AG04450 (cell line): ENCODE data around the gene HIP1. TPM values are rescaled to one million over a fixed set of nuclear protein-coding genes. Genes with fewer than 3 reads are reported as not detected.
"Not testable (repeated sequence)": the region's sequence is repeated elsewhere in the genome, so short reads cannot be mapped to it uniquely, and the experiment has no call there.

Experiments used
- CTCF ChIA-PET: fragments of 300-600, 350-600 bp; formaldehyde crosslinking; extraction: SDS; loops from one replicate; lab custom pipeline; 2022; ENCODE audit warnings: antibody characterized with exemption, inconsistent platforms; lab: Charles Lee
- POLR2A ChIA-PET: fragments of 350-600 bp; formaldehyde crosslinking; extraction: SDS; loops from one replicate; lab custom pipeline; 2021; ENCODE audit warnings: antibody characterized with exemption, inconsistent platforms; lab: Yijun Ruan, JAX
- DNase-seq: peaks from one replicate; pipeline ENCODE4 v3.0.0-alpha.2; 2011; ENCODE audit warnings: low read depth, low spot score
- H3K27ac ChIP-seq: one replicate; pipeline ENCODE4 v1.5.1; 2012; ENCODE audit warnings: low read depth, low read length, control low read depth
- H3K27me3 ChIP-seq: one replicate; pipeline ENCODE4 v1.6.0; 2012; ENCODE audit warnings: low read length; ENCODE audit not compliant: control insufficient read depth, insufficient read depth
- H3K4me3 ChIP-seq: 2 replicates; pipeline ENCODE4 v1.5.1; 2011; ENCODE audit warnings: mild to moderate bottlenecking, low read depth, low read length, control low read depth
- H3K9me3 ChIP-seq: 2 replicates; pipeline ENCODE4 v1.5.1; 2012; ENCODE audit warnings: low read length; ENCODE audit not compliant: control insufficient read depth, insufficient read depth
- CTCF ChIP-seq: IDR thresholded peaks from 2 replicates; pipeline ENCODE4 v1.5.1; 2011; ENCODE audit warnings: low read depth, low read length, control low read depth, inconsistent platforms
- polyA plus RNA-seq: library from polyadenylated mRNA; depleted of rRNA; stranded (reverse); fragments of >200 nt; gene quantifications from 2 replicates; pipeline ENCODE4 v1.2.3, GENCODE V29; 2011

HIP1 gene
- polyA plus RNA-seq, 1 experiment = 13.7 TPM

- no peaks in the 10 kb centered on the region for H3K9me3 ChIP-seq
- POLR2A ChIA-PET = no interaction called here
- no peaks in the 10 kb centered on the region for H3K27me3 ChIP-seq
- H3K4me3 ChIP-seq = no peak overlapping the region
- no peak for TF ChIP-seq CTCF
- DNase-seq = no peak
- CTCF ChIA-PET = no interaction called here
- H3K27ac ChIP-seq = no peak overlapping the region
Observed at GRCh38 chr7:75575488-75576121, 163.1 kb downstream of the HIP1 start.

- no peak for DNase-seq
- H3K27me3 ChIP-seq = no peaks in the 10 kb centered on the region
- no peak overlapping the region for H3K4me3 ChIP-seq
- no peaks in the 10 kb centered on the region for H3K9me3 ChIP-seq
- TF ChIP-seq CTCF = no peak
- no peak overlapping the region for H3K27ac ChIP-seq
- POLR2A ChIA-PET = no interaction called here
- CTCF ChIA-PET = interaction anchor here (0.8 kb wide), 1 partner anchor 10 kb away, joined by 3 read pairs; no protein-coding TSS in a partner anchor
Observed at GRCh38 chr7:75573477-75574019, 165.2 kb downstream of the HIP1 start.

- Histone ChIP-seq H3K27ac (no peak overlapping the region), H3K27me3 (no peaks in the 10 kb centered on the region), H3K9me3 (no peaks in the 10 kb centered on the region), H3K4me3 (no peak overlapping the region)
- no peak for DNase-seq
- TF ChIP-seq CTCF = no peak
- POLR2A ChIA-PET = no interaction called here
- CTCF ChIA-PET = interaction anchor here (0.8 kb wide), 1 partner anchor 9 kb away, joined by 3 read pairs; no protein-coding TSS in a partner anchor
Observed at GRCh38 chr7:75572814-75573213, 165.9 kb downstream of the HIP1 start.

- Histone ChIP-seq H3K9me3 (no peaks in the 10 kb centered on the region), H3K27me3 (no peaks in the 10 kb centered on the region), H3K27ac (no peak overlapping the region), H3K4me3 (no peak overlapping the region)
- no peak for TF ChIP-seq CTCF
- no peak for DNase-seq
- CTCF ChIA-PET = no interaction called here
- POLR2A ChIA-PET = no interaction called here
Observed at GRCh38 chr7:75572396-75572795, 166.3 kb downstream of the HIP1 start.

GRCh38 chr7:75571209-75571608 is 167.5 kb downstream of the HIP1 start:
- H3K27ac ChIP-seq = no peak overlapping the region
- no peak overlapping the region for H3K4me3 ChIP-seq
- H3K9me3 ChIP-seq = no peaks in the 10 kb centered on the region
- POLR2A ChIA-PET = no interaction called here
- DNase-seq = no peak
- CTCF ChIA-PET = no interaction called here
- TF ChIP-seq CTCF = no peak
- H3K27me3 ChIP-seq = no peaks in the 10 kb centered on the region

- POLR2A ChIA-PET, CTCF ChIA-PET, DNase-seq, H3K9me3 ChIP-seq, H3K27me3 ChIP-seq, H3K4me3 ChIP-seq, H3K27ac ChIP-seq: not testable (repeated sequence)
Observed at GRCh38 chr7:75569629-75570282, 169.0 kb downstream of the HIP1 start.
